Measurements from ENCODE around the gene LHX3.
"Not testable (repeated sequence)": the region's sequence is repeated elsewhere in the genome, so short reads cannot be mapped to it uniquely, and the experiment has no call there.

The LHX3 gene

GRCh38 chr9:136239983-136240330 lies 35.0 kb upstream of the LHX3 start:
- H3K4me3 ChIP-seq (ENCODE audit: low read depth, low read length) = no peak overlapping the region
- no peak for TF ChIP-seq CTCF (IDR thresholded peaks at IDR 0.05; ENCODE audit: low read depth, low read length)

DNA sequence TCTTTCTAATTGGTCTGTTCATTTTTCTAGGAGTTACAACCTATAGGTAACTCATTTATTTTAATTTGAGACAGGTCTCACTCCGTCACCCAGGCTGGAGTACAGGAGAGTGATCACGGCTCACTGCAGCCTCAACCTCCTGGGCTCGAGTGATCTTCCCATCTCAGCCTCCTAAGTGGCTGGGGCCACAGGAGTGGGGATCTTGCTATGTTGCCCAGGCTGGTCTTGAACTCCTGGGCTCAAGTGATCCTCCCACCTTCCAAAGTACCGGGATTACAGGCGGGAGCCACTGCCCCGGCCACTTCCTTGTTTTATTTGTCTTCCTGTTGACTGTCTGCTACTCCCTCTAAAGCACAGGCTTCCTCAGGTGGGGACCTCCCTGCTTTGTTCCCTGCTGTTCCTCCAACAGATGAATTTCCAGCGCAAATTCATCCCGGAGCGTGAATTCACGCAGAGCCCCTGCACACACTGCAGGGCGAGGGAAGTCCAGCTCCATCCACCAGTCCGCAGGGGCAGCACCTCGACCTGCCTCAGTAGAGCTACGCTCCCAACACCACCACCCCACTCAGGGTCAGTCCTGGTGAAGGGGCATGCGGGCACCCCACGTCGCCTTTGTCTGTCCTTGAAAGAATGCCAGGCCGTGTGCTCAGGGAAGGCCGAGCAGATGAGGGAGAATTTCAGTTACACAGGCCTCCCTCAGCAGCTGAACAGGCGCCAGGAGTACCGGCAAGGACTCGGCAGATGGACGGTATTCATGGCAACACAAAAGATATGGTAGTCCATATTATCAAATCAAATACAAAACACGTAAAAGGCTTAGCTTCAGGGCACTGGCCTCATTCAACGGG lies 34.4 kb upstream of the LHX3 start:
- no peak overlapping the region for H3K4me3 ChIP-seq (ENCODE audit: low read depth, low read length)
- TF ChIP-seq CTCF (IDR thresholded peaks at IDR 0.05; ENCODE audit: low read depth, low read length) = no peak

DNA sequence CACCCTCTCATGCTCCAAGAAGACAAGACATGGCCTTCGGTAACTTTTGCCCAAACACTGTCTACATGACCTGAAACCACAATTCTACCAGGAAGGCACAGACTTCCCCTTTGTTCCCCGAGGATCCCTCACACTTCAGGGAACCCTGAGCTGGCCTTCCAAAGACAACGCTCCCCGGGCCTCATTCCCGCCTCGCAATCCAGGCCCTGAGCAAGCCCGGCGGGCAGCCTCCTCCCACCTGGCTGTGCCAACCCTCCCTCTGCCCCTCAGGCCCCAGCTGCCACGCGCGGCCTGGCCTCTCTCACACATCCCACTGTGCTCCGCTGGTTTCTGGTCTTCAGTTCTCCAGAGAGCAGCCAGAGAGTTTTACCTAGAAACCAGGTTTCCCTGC lies 33.4 kb upstream of the LHX3 start:
- no peak overlapping the region for H3K4me3 ChIP-seq (ENCODE audit: low read depth, low read length)
- no peak for TF ChIP-seq CTCF (IDR thresholded peaks at IDR 0.05; ENCODE audit: low read depth, low read length)

DNA sequence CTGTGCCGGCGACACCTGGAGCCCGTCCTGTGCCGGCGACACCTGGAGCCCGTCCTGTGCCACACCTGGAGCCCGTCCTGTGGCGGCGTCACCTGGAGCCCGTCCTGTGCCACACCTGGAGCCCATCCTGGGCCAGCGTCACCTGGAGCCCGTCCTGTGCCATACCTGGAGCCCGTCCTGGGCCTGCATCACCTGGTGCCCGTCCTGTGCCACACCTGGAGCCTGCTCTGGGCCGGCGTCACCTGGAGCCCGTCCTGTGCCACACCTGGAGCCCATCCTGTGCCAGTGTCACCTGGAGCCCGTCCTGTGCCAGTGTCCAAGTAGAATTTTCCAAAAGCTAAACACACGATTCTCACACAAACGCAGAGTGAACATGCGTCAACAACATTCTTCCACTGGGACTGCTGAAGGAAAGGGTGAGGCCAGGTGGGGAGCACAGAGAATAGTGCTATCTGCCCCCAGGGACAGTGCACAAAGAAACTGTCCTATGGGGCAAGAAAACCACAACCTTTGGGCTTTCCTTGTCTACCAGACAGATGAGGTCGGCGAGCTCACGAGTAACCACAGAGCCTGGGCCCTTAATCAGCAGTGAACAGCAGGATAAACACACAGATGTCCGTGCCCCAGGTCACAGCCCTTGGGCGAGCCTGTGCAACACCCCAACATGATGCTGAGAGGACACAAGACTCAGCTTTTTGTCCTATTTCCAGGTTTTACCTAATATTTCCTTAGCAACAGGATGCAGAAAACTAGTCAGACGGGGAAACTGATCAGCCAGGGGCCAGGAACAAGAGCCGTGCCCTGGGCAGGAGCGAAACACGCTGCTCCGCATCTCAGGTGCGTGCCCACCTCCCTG lies 32.8 kb upstream of the LHX3 start:
- no peak overlapping the region for H3K4me3 ChIP-seq (ENCODE audit: low read depth, low read length)
- TF ChIP-seq CTCF (IDR thresholded peaks at IDR 0.05; ENCODE audit: low read depth, low read length) = no peak

- H3K4me3 ChIP-seq (ENCODE audit: low read depth, low read length) = not testable (repeated sequence)
These were observed 31.8 kb upstream of the LHX3 start for GRCh38 chr9:136236471-136237410.

DNA sequence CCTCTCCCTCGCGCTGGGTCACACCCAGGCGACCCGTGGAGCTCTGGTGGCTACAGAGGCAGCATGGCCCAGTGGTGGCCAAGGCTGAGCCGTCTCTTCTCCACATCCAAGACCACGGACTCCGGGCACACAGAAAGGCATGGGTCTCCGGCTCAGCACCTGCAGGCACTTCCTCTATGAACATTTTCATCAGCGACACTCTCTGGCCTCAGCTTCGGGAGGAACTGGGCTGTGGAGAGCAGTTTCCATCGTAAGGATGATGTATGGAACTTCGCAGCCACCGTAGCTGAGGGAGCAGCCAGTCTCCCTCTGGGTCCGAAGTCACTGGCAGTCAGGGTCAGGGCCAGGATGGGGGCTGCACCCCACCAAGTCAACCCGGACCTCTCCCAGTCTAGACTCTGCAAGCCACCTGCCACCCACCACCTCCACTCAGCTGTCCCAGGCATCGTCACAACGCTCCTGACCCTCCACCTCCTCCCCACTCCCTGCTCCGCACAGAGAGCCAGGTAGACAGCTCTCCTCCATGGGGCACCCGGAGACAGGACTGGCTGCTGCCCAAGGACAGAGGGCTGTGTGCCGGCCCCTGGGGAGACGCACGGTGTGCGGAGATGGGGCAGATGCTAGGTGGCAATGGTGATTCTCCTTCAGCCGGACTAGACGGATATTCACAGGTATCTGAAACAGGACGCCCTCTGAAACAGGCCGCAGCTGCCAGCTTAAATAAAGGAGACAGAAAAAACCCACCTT lies 31.0 kb upstream of the LHX3 start:
- H3K4me3 ChIP-seq (ENCODE audit: low read depth, low read length) = no peak overlapping the region
- TF ChIP-seq CTCF (IDR thresholded peaks at IDR 0.05; ENCODE audit: low read depth, low read length) = no peak

DNA sequence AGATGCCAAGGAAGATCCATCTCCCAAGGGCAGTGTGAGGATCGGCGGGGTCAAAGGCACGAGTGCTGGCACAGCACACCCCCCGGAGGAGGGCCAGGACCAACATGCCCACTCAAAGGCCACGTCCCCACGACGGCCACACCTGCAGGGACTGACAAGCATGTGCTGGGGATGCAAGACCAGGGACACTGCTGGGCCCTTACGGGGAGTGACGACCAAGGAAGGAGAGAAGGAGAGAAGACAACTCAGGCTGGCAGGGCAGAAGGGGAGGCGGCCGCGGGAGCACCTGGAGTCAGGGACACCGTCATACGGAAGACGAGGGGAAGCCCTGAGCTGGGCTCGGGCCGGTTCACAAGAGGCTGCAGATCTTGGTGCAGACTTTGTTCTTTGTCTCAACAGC lies 30.2 kb upstream of the LHX3 start:
- TF ChIP-seq CTCF (IDR thresholded peaks at IDR 0.05; ENCODE audit: low read depth, low read length) = no peak
- H3K4me3 ChIP-seq (ENCODE audit: low read depth, low read length) = no peak overlapping the region

Measured in WI38 (cell line).